ENCODE measurements around the gene MIF4GD. TPM values are rescaled to one million over a fixed set of nuclear protein-coding genes. Genes with fewer than 3 reads are reported as not detected.
A peak's percentile ranks its signal among the peaks of the same experiment; 100 is the strongest.

Gene MIF4GD
- polyA plus RNA-seq (2011; rRNA removed), result 6.0 and 6.9 TPM in 2 replicates
- 4.3 and 4.7 TPM in 2 replicates for polyA minus RNA-seq (2011; rRNA and poly(A)+ RNA removed)

DNA sequence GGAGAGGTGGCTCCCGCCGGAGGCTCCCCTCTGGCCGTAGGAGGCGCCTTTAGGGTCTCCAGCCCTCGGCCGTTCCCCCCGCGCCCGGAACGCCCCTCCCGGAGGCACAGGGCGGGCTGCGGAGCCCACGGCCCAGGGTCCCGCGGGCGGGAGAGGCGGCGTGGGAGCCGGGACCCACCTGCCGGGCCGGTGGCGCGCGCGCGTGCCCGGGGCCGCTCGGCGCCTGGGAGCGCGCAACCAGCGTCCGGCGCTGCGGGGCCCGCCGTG lies at the start of gene MIF4GD:
Gene MIF4GD, minus strand, starts transcription at position 266 of the 267 bp plus-strand sequence. CDS start 1,036 bp downstream, outside the sequence.
- H3K9me3 ChIP-seq (ENCODE audit: control insufficient read depth, insufficient read depth, low read length), result no peaks in the 10 kb centered on the region; the same call in 1 of the 2 replicates
- DNase-seq (ENCODE audit: low read depth, low spot score), result no peak
- CTCF ChIA-PET, result interaction anchor here (0.5 to 4.5 kb wide), 46 partner anchors 9 to 310 kb away, joined by 3 to 70 read pairs (median 4); partner anchors contain the start of genes GGA3, GRB2, MRPS7 and SLC25A19
- TF ChIP-seq CTCF (IDR thresholded peaks at IDR 0.05; ENCODE audit: low read depth, low read length), result no peak
- POLR2A ChIA-PET, result interaction anchor here (0.6 to 3.1 kb wide), 8 partner anchors 9 to 612 kb away, joined by 3 to 29 read pairs (median 4); partner anchors contain the start of genes GGA3, GRB2, MRPS7 and NUP85
- peak within 1 kb of the TSS; percentile 57 for H3K27ac ChIP-seq (ENCODE audit: low read depth, low read length)
- peak within 1 kb of the TSS; percentile 78 for H3K4me3 ChIP-seq (ENCODE audit: low read depth, low read length)
- no peaks in the 10 kb centered on the region for H3K27me3 ChIP-seq (ENCODE audit: control insufficient read depth, insufficient read depth, low read length)

DNA sequence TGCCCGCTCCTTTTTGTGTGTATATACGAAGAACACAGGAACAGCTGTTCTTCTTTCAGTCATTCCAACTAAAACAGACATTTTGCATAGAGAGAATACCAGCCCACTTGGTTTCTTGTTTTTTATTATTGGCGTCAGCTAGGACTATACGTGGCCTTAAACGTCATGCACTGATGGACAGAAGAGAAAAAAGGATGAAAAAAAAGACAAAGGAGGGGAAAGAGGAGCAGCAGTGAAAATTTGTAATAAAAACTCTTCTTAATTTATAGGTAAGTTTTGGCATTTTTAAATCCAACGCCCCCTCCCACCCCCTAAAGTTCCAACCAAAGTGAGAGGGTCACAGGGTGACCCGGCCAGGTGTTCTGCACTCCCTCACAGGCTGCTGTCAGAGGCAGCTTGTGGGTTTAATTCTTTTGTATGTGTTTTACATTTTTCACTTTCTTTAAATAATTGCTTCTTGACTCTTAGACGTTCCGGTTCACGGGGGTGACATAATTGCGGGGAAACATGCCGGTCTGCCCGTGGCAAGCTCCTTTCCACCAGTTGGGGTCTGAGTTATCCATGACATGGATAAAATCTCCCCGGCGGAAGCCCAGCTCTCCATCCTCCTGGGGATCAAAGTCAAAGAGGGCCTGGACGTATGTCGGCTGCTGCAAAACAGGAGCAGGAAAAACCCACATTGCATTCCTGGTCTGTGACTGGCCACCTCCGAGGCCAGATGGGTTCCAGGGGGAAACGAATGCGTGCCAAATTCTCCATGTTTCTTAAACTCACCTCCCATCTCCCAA lies 49.1 kb upstream of the MIF4GD start:
- ChIA-PET CTCF (interaction anchor here (0.6 to 4.0 kb wide), 4 partner anchors 10 to 95 kb away, joined by 3 to 64 read pairs (median 4); partner anchors contain the start of gene MIF4GD), POLR2A (interaction anchor here (0.5 kb wide), 1 partner anchor 18 kb away, joined by 4 read pairs; no protein-coding TSS in a partner anchor)
- no peak for TF ChIP-seq CTCF (IDR thresholded peaks at IDR 0.05; ENCODE audit: low read depth, low read length)
- Histone ChIP-seq H3K4me3 (ENCODE audit: low read depth, low read length) (no peak overlapping the region), H3K27ac (ENCODE audit: low read depth, low read length) (peak overlapping the region; percentile 11), H3K9me3 (ENCODE audit: control insufficient read depth, insufficient read depth, low read length) (no peaks in the 10 kb centered on the region), H3K27me3 (ENCODE audit: control insufficient read depth, insufficient read depth, low read length) (no peaks in the 10 kb centered on the region)
- DNase-seq (ENCODE audit: low read depth, low spot score), result peak; percentile 16

DNA sequence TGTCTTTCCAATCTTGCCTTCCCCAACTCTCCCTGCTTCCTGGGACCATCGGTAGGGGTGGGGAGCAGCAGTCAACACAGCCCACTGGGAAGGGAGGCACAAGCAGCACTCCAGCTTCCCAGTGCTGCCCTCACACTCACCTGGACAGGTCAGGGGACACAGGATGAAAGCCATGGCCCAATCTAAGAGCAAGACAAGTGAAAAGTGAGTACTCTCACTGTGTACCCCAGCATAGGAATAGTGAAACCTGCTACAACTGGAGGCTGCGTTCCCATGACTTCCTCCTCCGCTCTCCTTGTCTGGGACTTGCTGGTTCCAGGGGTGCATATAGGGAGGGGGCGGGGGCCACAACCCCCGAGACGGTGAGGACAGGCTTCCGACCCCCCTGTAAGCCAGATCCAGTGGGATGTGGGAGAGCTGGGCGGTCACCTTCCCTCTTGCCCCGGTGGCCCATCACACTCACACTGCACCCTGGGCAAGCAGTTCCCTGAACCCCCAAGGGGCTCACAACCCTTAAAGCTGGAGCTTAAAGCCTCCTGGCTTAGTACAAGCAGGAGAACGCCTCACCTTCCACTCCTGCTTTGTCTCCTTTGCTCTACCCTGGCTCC lies 47.7 kb upstream of the MIF4GD start:
- POLR2A ChIA-PET, result interaction anchor here (0.6 kb wide), 1 partner anchor 61 kb away, joined by 3 read pairs; no protein-coding TSS in a partner anchor
- no peak for DNase-seq (ENCODE audit: low read depth, low spot score)
- H3K27ac ChIP-seq (ENCODE audit: low read depth, low read length), result no peak overlapping the region

DNA sequence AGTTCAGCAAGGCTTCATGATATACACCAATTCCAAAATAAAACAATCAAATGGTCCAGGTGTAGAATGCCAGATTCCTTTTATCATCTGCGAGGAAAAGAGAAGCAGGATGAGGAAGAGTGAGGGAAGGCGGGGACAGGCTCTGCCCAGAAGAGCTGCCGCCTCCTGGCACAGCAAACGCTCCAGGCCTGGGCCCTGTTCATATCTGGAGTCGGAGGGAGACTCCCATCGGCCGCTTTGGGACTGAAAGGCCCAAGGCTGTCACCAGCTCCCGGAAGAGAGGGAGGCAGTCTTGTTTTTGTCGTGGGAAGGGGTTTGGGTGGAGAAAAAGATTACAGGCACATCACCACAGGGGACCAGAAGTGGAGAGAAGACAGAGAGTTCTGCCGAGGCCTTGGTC lies 47.2 kb upstream of the MIF4GD start:
- Histone ChIP-seq H3K27me3 (ENCODE audit: control insufficient read depth, insufficient read depth, low read length) (no peaks in the 10 kb centered on the region), H3K27ac (ENCODE audit: low read depth, low read length) (no peak overlapping the region), H3K9me3 (ENCODE audit: control insufficient read depth, insufficient read depth, low read length) (no peaks in the 10 kb centered on the region), H3K4me3 (ENCODE audit: low read depth, low read length) (no peak overlapping the region)
- no peak for TF ChIP-seq CTCF (IDR thresholded peaks at IDR 0.05; ENCODE audit: low read depth, low read length)
- DNase-seq (ENCODE audit: low read depth, low spot score), result no peak
- ChIA-PET POLR2A (no interaction called here), CTCF (no interaction called here)

More for the DNA sequence above, 47.7 kb upstream of the MIF4GD start:
- no peak for TF ChIP-seq CTCF (IDR thresholded peaks at IDR 0.05; ENCODE audit: low read depth, low read length)
- Histone ChIP-seq H3K9me3 (ENCODE audit: control insufficient read depth, insufficient read depth, low read length) (no peaks in the 10 kb centered on the region), H3K4me3 (ENCODE audit: low read depth, low read length) (no peak overlapping the region), H3K27me3 (ENCODE audit: control insufficient read depth, insufficient read depth, low read length) (no peaks in the 10 kb centered on the region)
- CTCF ChIA-PET, result interaction anchor here (0.6 to 1.4 kb wide), 2 partner anchors 48 to 52 kb away, joined by 3 to 8 read pairs; partner anchors contain the start of gene MIF4GD
